ENCODE results near the gene ZNFX1.

DNA sequence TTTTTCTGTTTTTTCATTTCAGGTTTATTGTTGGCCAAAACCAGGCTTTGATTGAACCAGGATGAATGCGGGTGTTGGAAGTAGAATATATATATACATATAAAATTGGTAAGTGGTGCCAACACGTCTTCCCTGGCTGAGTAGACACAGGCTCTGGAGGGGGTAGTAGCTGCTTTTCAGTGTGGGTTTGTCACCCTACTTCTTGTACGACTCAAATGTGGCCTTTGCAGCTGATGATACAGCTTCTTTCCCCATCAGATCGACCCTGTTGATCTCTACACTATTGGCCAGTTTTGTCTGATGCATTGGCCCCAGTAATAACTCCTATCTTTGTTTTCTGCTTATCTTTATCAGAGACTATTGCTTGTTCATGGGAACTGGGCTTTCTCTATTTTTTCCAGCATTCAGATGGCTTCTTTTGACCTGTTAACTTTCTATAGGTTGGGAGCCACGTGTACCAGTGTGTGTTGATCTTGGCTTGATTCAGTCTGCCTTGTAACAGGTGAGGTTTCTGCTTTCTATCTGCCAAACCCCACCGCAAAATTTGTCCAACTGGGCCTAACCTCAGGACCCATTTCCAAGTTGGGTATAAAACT is 2.7 kb upstream of the ZNFX1 start:
- TF ChIP-seq, protein P1, sequence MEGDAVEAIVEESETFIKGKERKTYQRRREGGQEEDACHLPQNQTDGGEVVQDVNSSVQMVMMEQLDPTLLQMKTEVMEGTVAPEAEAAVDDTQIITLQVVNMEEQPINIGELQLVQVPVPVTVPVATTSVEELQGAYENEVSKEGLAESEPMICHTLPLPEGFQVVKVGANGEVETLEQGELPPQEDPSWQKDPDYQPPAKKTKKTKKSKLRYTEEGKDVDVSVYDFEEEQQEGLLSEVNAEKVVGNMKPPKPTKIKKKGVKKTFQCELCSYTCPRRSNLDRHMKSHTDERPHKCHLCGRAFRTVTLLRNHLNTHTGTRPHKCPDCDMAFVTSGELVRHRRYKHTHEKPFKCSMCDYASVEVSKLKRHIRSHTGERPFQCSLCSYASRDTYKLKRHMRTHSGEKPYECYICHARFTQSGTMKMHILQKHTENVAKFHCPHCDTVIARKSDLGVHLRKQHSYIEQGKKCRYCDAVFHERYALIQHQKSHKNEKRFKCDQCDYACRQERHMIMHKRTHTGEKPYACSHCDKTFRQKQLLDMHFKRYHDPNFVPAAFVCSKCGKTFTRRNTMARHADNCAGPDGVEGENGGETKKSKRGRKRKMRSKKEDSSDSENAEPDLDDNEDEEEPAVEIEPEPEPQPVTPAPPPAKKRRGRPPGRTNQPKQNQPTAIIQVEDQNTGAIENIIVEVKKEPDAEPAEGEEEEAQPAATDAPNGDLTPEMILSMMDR (IDR thresholded peaks at IDR 0.05), result no peak
- no peak for TF ChIP-seq POLR2A (IDR thresholded peaks at IDR 0.05)
